ENCODE measurements around the gene DNMT1. TPM values are rescaled to one million over a fixed set of nuclear protein-coding genes. Genes with fewer than 3 reads are reported as not detected.

The DNMT1 gene
- polyA plus RNA-seq, 1 of the 3 experiments (the other 2 are of a cell fraction), result 58.3 TPM

DNA sequence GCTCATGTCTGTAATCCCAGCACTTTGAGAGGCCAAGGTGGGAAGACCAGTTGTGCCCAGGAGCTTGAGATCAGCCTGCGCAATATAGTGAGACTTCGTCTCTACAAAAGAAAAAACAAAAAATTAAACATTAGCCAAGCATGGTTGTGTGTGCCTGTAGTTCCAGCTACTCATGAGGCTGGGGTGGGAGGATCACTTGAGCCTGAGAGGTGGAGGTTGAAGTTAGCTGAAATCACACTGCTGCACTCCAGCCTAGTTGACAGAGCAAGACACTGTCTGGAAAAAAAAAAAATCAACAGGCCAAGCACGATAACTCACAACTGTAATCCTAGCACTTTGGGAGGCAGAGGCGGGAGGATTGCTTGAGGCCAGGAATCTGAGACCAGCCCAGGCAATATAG lies 40.2 kb upstream of the DNMT1 start:
- WGBS (ENCODE audit: low lambda C conversion rate), result 81% methylated on average over 4 of the region's 4 CpGs
- no peak overlapping the region for H3K4me2 ChIP-seq
- H3K27ac ChIP-seq (ENCODE audit: low read depth in 2 of 2, low read length in 1 of 2), result no peak overlapping the region
- H3F3A ChIP-seq (replicated peaks; ENCODE audit: insufficient read depth), result peaks cover 4% of the 10 kb centered on the region
- ChIA-PET CTCF (interaction anchor here (5.1 kb wide), 1 partner anchor 15 kb away, joined by 31 read pairs; no protein-coding TSS in a partner anchor), POLR2A (no interaction called here)
- no peaks in the 10 kb centered on the region for H3K9me2 ChIP-seq
- no peak overlapping the region for H2AFZ ChIP-seq (ENCODE audit: low read depth)
- H4K20me1 ChIP-seq (ENCODE audit: insufficient read depth), result no peaks in the 10 kb centered on the region
- no peak for TF ChIP-seq NRF1 (IDR thresholded peaks at IDR 0.05; ENCODE audit: low read depth, low read length)
- TF ChIP-seq EZH2phosphoT487 (IDR thresholded peaks at IDR 0.05; ENCODE audit: borderline replicate concordance, low read depth), result no peak
- no peak for TF ChIP-seq NFIC (IDR thresholded peaks at IDR 0.05; ENCODE audit: borderline replicate concordance)
- no peak for TF ChIP-seq IRF3 (IDR thresholded peaks at IDR 0.05; ENCODE audit: low read depth, low read length)
- no peak for TF ChIP-seq RCOR1 (IDR thresholded peaks at IDR 0.05; ENCODE audit: low read length)
- no peak for TF ChIP-seq RAD21 (IDR thresholded peaks at IDR 0.05; ENCODE audit: low read length)
- no peak for TF ChIP-seq SIN3A (IDR thresholded peaks at IDR 0.05; ENCODE audit: borderline replicate concordance, low read depth, low read length)
- TF ChIP-seq TAF1 (IDR thresholded peaks at IDR 0.05; ENCODE audit: borderline replicate concordance, low read depth, low read length), result no peak
- TF ChIP-seq TCF12 (IDR thresholded peaks at IDR 0.05), result no peak
- no peak for TF ChIP-seq FOXJ3 (CRISPR knock-in tag; IDR thresholded peaks at IDR 0.05)
- TF ChIP-seq TEAD4 (IDR thresholded peaks at IDR 0.05; ENCODE audit: borderline replicate concordance, insufficient read depth), result no peak
- no peaks in the 10 kb centered on the region for H3K36me3 ChIP-seq (replicated peaks in 1 of 2; ENCODE audit: control insufficient read depth in 1 of 2, insufficient read depth in 2 of 2, low read length in 1 of 2)
- DNase-seq, result no peak
- H3K9me3 ChIP-seq, result no peaks in the 10 kb centered on the region
- H3K4me3 ChIP-seq (ENCODE audit: low read depth in 2 of 2, low read length in 1 of 2), result no peak overlapping the region
- peaks cover 4% of the 10 kb centered on the region; the same call in 1 of the 2 replicates for H3K79me2 ChIP-seq (ENCODE audit: insufficient read depth)
- no peaks in the 10 kb centered on the region for H3K27me3 ChIP-seq (ENCODE audit: insufficient read depth)
- H3K4me1 ChIP-seq (ENCODE audit: control insufficient read depth in 1 of 2, insufficient read depth in 2 of 2, low read depth in 1 of 2, low read length in 1 of 2), result peaks cover 0 to 6% of the 10 kb centered on the region in 2 experiments; a peak in 1 of 4 replicates
- no peak overlapping the region for H3K9ac ChIP-seq

GRCh38 chr19:10233946-10234345 lies 39.2 kb upstream of the DNMT1 start:
- no peak overlapping the region for H3K9ac ChIP-seq
- H3K4me2 ChIP-seq, result no peak overlapping the region
- peaks cover 10% of the 10 kb centered on the region; the same call in 1 of the 2 replicates for H3K79me2 ChIP-seq (ENCODE audit: insufficient read depth)
- peaks cover 4% of the 10 kb centered on the region for H3F3A ChIP-seq (replicated peaks; ENCODE audit: insufficient read depth)
- no peak overlapping the region for H3K4me3 ChIP-seq (ENCODE audit: low read depth in 2 of 2, low read length in 1 of 2)
- H3K9me3 ChIP-seq, result no peaks in the 10 kb centered on the region
- no peaks in the 10 kb centered on the region for H3K27me3 ChIP-seq (ENCODE audit: insufficient read depth)
- H2AFZ ChIP-seq (ENCODE audit: low read depth), result no peak overlapping the region
- no peaks in the 10 kb centered on the region for H3K9me2 ChIP-seq
- peaks cover 0 to 9% of the 10 kb centered on the region in 2 experiments; a peak in 1 of 4 replicates for H3K4me1 ChIP-seq (ENCODE audit: control insufficient read depth in 1 of 2, insufficient read depth in 2 of 2, low read depth in 1 of 2, low read length in 1 of 2)
- DNase-seq, result no peak
- 75% methylated on average over 4 of the region's 4 CpGs for WGBS (ENCODE audit: low lambda C conversion rate)
- no peaks in the 10 kb centered on the region for H3K36me3 ChIP-seq (replicated peaks in 1 of 2; ENCODE audit: control insufficient read depth in 1 of 2, insufficient read depth in 2 of 2, low read length in 1 of 2)
- TF ChIP-seq FOXM1 (IDR thresholded peaks at IDR 0.05; ENCODE audit: low read depth) (no peak), RXRA (IDR thresholded peaks at IDR 0.05; ENCODE audit: borderline replicate concordance, low read depth) (no peak), EP300 (IDR thresholded peaks at IDR 0.05; ENCODE audit: borderline replicate concordance in 1 of 2, low read depth in 1 of 2, low read length in 1 of 2) (no peak)
- TF ChIP-seq, protein P1, sequence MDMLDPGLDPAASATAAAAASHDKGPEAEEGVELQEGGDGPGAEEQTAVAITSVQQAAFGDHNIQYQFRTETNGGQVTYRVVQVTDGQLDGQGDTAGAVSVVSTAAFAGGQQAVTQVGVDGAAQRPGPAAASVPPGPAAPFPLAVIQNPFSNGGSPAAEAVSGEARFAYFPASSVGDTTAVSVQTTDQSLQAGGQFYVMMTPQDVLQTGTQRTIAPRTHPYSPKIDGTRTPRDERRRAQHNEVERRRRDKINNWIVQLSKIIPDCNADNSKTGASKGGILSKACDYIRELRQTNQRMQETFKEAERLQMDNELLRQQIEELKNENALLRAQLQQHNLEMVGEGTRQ (IDR thresholded peaks at IDR 0.05; ENCODE audit: borderline replicate concordance, low read depth, low read length), result no peak
- POLR2A ChIA-PET, result no interaction called here
- H4K20me1 ChIP-seq (ENCODE audit: insufficient read depth), result 0 out of 2 replicates have a peak, but pooled peaks cover 4% of the 10 kb centered on the region
- H3K27ac ChIP-seq (ENCODE audit: low read depth in 2 of 2, low read length in 1 of 2), result no peak overlapping the region
- CTCF ChIA-PET, result interaction anchor here (5.1 kb wide), 1 partner anchor 16 kb away, joined by 31 read pairs; no protein-coding TSS in a partner anchor

Measured in SK-N-SH (cell line).